AG08396 (cell line): Measurements from ENCODE around the gene RHBDD3.

Experiments
- DNase-seq: peaks from one replicate; pipeline ENCODE4 v3.0.0; 2012; ENCODE audit warnings: low spot score, mixed read lengths

RHBDD3 gene

GRCh38 chr22:29217827-29218757 is 49.7 kb downstream of the RHBDD3 start:
- DNase-seq: no peak

- no peak for DNase-seq
These were observed 50.7 kb downstream of the RHBDD3 start for GRCh38 chr22:29216873-29217666.

- DNase-seq: no peak
These were observed 51.5 kb downstream of the RHBDD3 start for GRCh38 chr22:29216011-29216872.

GRCh38 chr22:29215012-29215860 is 52.5 kb downstream of the RHBDD3 start:
- DNase-seq: no peak

- DNase-seq: no peak
These were observed 53.5 kb downstream of the RHBDD3 start for GRCh38 chr22:29214232-29214631.

GRCh38 chr22:29213493-29213892 is 54.3 kb downstream of the RHBDD3 start:
- no peak for DNase-seq

GRCh38 chr22:29212743-29213142 is 55.0 kb downstream of the RHBDD3 start:
- no peak for DNase-seq

- no peak for DNase-seq
These were observed 56.3 kb downstream of the RHBDD3 start for GRCh38 chr22:29211466-29211865.

- DNase-seq: no peak
These were observed 56.7 kb downstream of the RHBDD3 start for GRCh38 chr22:29211066-29211465.
